Neural progenitor cell (in vitro differentiated cells): ENCODE measurements around the gene PRAMEF11. TPM values are rescaled to one million over a fixed set of nuclear protein-coding genes. Genes with fewer than 3 reads are reported as not detected.

ENCODE experiments used
- DNase-seq: peaks from one replicate; pipeline ENCODE4 v3.0.0-alpha.2; 2016; ENCODE audit warnings: low spot score
- H2AFZ ChIP-seq: fragments of 200-600 bp; sonication (generic); replicated peaks from 2 replicates; pipeline ENCODE4 v1.6.1; 2016; ENCODE audit warnings: antibody characterized with exemption
- H3F3A ChIP-seq: fragments of 200-600 bp; sonication (generic); 2 replicates; pipeline ENCODE4 v1.6.1; 2016; ENCODE audit warnings: antibody characterized with exemption, low read depth
- H3K27ac ChIP-seq: fragments of 200-600 bp; sonication (generic); 2 replicates; pipeline ENCODE4 v1.5.1; 2016; ENCODE audit warnings: mild to moderate bottlenecking
- H3K27me3 ChIP-seq: fragments of 200-600 bp; sonication (generic); 2 replicates; pipeline ENCODE4 v1.6.1; 2016; ENCODE audit warnings: mild to moderate bottlenecking, moderate library complexity
- H3K36me3 ChIP-seq: fragments of 200-600 bp; sonication (generic); 2 replicates; pipeline ENCODE4 v1.5.1; 2016
- H3K4me1 ChIP-seq: fragments of 200-600 bp; sonication (generic); 2 replicates; pipeline ENCODE4 v1.6.1; 2016; ENCODE audit warnings: mixed run types
- H3K4me2 ChIP-seq: fragments of 200-600 bp; sonication (generic); 2 replicates; pipeline ENCODE4 v1.6.1; 2016
- H3K4me3 ChIP-seq: fragments of 200-600 bp; sonication (generic); 2 replicates; pipeline ENCODE4 v1.5.1; 2016
- H3K79me2 ChIP-seq: fragments of 200-600 bp; sonication (generic); 2 replicates; pipeline ENCODE4 v1.6.1; 2016; ENCODE audit warnings: low read depth
- H3K9ac ChIP-seq: fragments of 200-600 bp; sonication (generic); 2 replicates; pipeline ENCODE4 v1.6.1; 2016
- H3K9me3 ChIP-seq: fragments of 200-600 bp; sonication (generic); 2 replicates; pipeline ENCODE4 v1.5.1; 2016; ENCODE audit warnings: low read depth
- H4K20me1 ChIP-seq: fragments of 200-600 bp; sonication (generic); 2 replicates; pipeline ENCODE4 v1.6.1; 2016; ENCODE audit warnings: low read depth
- H3K27ac Mint-ChIP-seq: 3 replicates; pipeline ENCODE4 v1.8.0; 2021; ENCODE audit warnings: mixed read lengths
- H3K27me3 Mint-ChIP-seq: 2 replicates; pipeline ENCODE4 v1.8.0; 2022; ENCODE audit warnings: low read depth, mild to moderate bottlenecking, inconsistent platforms, moderate library complexity, mixed read lengths; ENCODE audit not compliant: insufficient read depth
- H3K36me3 Mint-ChIP-seq: 3 replicates; pipeline ENCODE4 v1.8.0; 2021; ENCODE audit warnings: mixed read lengths
- H3K4me1 Mint-ChIP-seq: 3 replicates; pipeline ENCODE4 v1.8.0; 2021; ENCODE audit warnings: mixed read lengths
- H3K4me3 Mint-ChIP-seq: 3 replicates; pipeline ENCODE4 v1.8.0; 2021; ENCODE audit warnings: mild to moderate bottlenecking, moderate library complexity, mixed read lengths
- H3K9me3 Mint-ChIP-seq: 3 replicates; pipeline ENCODE4 v1.8.0; 2020; ENCODE audit warnings: mixed read lengths
- EZH2 ChIP-seq: fragments of 200-600 bp; sonication (generic); IDR thresholded peaks from 2 replicates; pipeline ENCODE4 v1.6.1; 2017; ENCODE audit warnings: antibody characterized with exemption, mild to moderate bottlenecking, moderate library complexity
- EZH2phosphoT487 ChIP-seq: fragments of 200-600 bp; sonication (generic); IDR thresholded peaks from 2 replicates; pipeline ENCODE4 v1.6.1; 2017; ENCODE audit warnings: antibody characterized with exemption
- total RNA-seq: library from RNA; depleted of rRNA; stranded (reverse); fragments of >200 nt; gene quantifications from 2 replicates; pipeline ENCODE4 v1.2.3, GENCODE V29; 2015; ENCODE audit warnings: low replicate concordance
- TF ChIP-seq, protein P1 (sequence below): fragments of 200-600 bp; sonication (generic); IDR thresholded peaks from 2 replicates; pipeline ENCODE4 v1.5.1; 2017; ENCODE audit warnings: antibody characterized with exemption, mild to moderate bottlenecking

PRAMEF11 gene
- total RNA-seq, 1 donor from 2014 or later, result not detected

DNA sequence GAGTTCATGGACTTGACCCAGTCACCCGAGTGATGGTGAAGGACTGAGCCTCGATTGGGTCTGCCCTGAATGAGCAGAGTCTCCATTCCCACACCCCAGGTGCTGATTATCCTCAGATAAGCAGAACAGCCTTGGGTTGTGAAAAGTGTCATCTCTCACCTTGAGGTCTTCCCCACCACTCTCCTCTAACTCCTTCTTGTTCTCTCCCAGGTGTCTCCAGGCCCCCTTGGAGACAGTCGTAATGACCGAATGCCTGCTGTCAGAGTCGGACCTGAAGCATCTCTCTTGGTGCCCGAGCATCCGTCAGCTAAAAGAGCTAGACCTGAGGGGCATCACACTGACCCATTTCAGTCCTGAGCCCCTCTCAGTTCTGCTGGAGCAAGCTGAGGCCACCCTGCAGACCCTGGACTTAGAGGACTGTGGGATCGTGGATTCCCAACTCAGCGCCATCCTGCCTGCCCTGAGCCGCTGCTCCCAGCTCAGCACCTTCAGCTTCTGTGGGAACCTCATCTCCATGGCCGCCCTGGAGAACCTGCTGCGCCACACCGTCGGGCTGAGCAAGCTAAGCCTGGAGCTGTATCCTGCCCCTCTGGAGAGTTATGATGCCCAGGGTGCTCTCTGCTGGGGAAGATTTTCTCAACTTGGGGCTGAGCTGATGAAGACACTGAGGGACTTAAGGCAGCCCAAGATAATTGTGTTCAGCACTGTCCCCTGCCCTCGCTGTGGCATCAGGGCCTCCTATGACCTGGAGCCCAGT is 54.2 kb downstream of the PRAMEF11 start:
- Mint-ChIP-seq H3K4me3 (no peak overlapping the region), H3K36me3 (no peaks in the 10 kb centered on the region), H3K27me3 (peaks cover 7% of the 10 kb centered on the region), H3K4me1 (no peaks in the 10 kb centered on the region), H3K9me3 (no peaks in the 10 kb centered on the region), H3K27ac (no peak overlapping the region)
- Histone ChIP-seq H4K20me1 (no peaks in the 10 kb centered on the region), H3F3A (no peaks in the 10 kb centered on the region), H3K27me3 (no peaks in the 10 kb centered on the region), H3K9me3 (no peaks in the 10 kb centered on the region), H3K4me1 (peaks cover 3% of the 10 kb centered on the region), H3K4me3 (no peak overlapping the region), H3K9ac (no peak overlapping the region), H3K36me3 (no peaks in the 10 kb centered on the region), H3K79me2 (no peaks in the 10 kb centered on the region), H3K4me2 (no peak overlapping the region), H2AFZ (no peak overlapping the region), H3K27ac (no peak overlapping the region)
- DNase-seq, result no peak
- TF ChIP-seq EZH2phosphoT487, result no peak
- TF ChIP-seq, protein P1, sequence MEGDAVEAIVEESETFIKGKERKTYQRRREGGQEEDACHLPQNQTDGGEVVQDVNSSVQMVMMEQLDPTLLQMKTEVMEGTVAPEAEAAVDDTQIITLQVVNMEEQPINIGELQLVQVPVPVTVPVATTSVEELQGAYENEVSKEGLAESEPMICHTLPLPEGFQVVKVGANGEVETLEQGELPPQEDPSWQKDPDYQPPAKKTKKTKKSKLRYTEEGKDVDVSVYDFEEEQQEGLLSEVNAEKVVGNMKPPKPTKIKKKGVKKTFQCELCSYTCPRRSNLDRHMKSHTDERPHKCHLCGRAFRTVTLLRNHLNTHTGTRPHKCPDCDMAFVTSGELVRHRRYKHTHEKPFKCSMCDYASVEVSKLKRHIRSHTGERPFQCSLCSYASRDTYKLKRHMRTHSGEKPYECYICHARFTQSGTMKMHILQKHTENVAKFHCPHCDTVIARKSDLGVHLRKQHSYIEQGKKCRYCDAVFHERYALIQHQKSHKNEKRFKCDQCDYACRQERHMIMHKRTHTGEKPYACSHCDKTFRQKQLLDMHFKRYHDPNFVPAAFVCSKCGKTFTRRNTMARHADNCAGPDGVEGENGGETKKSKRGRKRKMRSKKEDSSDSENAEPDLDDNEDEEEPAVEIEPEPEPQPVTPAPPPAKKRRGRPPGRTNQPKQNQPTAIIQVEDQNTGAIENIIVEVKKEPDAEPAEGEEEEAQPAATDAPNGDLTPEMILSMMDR, result no peak
- no peak for TF ChIP-seq EZH2

DNA sequence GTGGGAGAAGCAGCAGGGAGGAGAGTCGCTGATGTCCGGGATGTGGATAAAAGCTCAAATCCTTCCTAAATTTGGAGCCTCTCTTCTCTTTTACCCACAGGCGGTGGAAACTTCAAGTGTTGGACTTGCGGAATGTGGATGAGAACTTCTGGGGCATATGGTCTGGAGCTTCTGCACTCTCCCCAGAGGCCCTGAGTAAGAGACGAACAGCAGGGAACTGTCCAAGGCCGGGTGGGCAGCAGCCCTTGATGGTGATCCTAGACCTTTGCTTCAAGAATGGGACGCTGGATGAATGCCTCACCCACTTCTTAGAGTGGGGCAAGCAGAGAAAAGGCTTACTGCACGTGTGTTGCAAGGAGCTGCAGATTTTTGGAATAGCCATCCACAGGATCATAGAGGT is 55.8 kb downstream of the PRAMEF11 start:
- Histone ChIP-seq H3K9me3 (no peaks in the 10 kb centered on the region), H3F3A (no peaks in the 10 kb centered on the region), H3K36me3 (no peaks in the 10 kb centered on the region), H4K20me1 (no peaks in the 10 kb centered on the region), H3K4me3 (no peak overlapping the region), H3K27me3 (no peaks in the 10 kb centered on the region), H3K4me1 (no peaks in the 10 kb centered on the region), H3K9ac (no peak overlapping the region), H3K4me2 (no peak overlapping the region), H2AFZ (no peak overlapping the region), H3K27ac (no peak overlapping the region), H3K79me2 (no peaks in the 10 kb centered on the region)
- Mint-ChIP-seq H3K4me1 (no peaks in the 10 kb centered on the region), H3K36me3 (no peaks in the 10 kb centered on the region), H3K27ac (no peak overlapping the region), H3K9me3 (peaks cover 3% of the 10 kb centered on the region), H3K4me3 (no peak overlapping the region), H3K27me3 (peaks cover 7% of the 10 kb centered on the region)
- DNase-seq, result no peak
- no peak for TF ChIP-seq EZH2phosphoT487
- no peak for TF ChIP-seq EZH2

DNA sequence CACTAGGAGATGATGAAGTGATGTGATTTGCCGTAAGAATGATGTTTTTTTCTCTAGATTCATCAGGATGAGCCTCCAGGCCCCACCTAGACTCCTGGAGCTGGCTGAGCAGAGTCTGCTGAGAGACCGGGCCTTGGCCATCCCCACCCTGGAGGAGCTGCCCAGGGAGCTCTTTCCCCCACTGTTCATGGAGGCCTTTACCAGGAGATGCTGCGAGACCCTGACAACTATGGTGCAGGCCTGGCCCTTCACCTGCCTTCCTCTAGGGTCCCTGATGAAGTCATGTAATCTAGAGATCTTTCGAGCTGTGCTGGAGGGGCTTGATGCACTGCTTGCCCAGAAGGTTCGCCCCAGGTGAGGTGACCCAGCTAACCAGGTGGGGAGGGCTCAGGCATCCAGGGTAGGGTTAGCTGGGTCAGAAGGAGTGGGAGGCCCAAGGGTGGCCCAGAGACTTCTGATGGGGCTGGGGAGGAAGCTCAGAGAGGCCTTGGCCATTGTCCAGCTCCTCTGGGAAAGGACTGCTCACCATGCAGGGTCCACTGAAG is 56.3 kb downstream of the PRAMEF11 start:
- Histone ChIP-seq H3K27ac (no peak overlapping the region), H3K4me1 (no peaks in the 10 kb centered on the region), H3K9ac (no peak overlapping the region), H3K79me2 (no peaks in the 10 kb centered on the region), H2AFZ (no peak overlapping the region), H3F3A (no peaks in the 10 kb centered on the region), H3K9me3 (no peaks in the 10 kb centered on the region), H4K20me1 (no peaks in the 10 kb centered on the region), H3K27me3 (no peaks in the 10 kb centered on the region), H3K36me3 (no peaks in the 10 kb centered on the region), H3K4me3 (no peak overlapping the region), H3K4me2 (no peak overlapping the region)
- H3K27me3 Mint-ChIP-seq, result peaks cover 7% of the 10 kb centered on the region
- H3K36me3 Mint-ChIP-seq, result no peaks in the 10 kb centered on the region
- TF ChIP-seq EZH2phosphoT487, result no peak
- TF ChIP-seq EZH2, result no peak
- TF ChIP-seq, protein P1, result no peak
- H3K9me3 Mint-ChIP-seq, result peaks cover 3% of the 10 kb centered on the region
- no peak for DNase-seq
- H3K27ac Mint-ChIP-seq, result no peak overlapping the region
- no peaks in the 10 kb centered on the region for H3K4me1 Mint-ChIP-seq
- no peak overlapping the region for H3K4me3 Mint-ChIP-seq

Other genes with a start within 250 kb of the PRAMEF11 start
- gene DHRS3, start 213.2 kb downstream of the PRAMEF11 start, total RNA-seq, result 2.5 and 4.3 TPM in 2 replicates
- gene AADACL4, start 187.3 kb downstream of the PRAMEF11 start, total RNA-seq, result not detected in 2 replicates
- gene AADACL3, start 115.3 kb downstream of the PRAMEF11 start, total RNA-seq, result not detected in 2 replicates
- not detected in 2 replicates for gene CFAP107, start 85.2 kb downstream of the PRAMEF11 start, total RNA-seq
- gene PRAMEF12, start 57.7 kb downstream of the PRAMEF11 start, total RNA-seq, result not detected in 2 replicates
- not detected in 2 replicates for gene PRAMEF1, start 40.0 kb downstream of the PRAMEF11 start, total RNA-seq
- not detected in 2 replicates for gene HNRNPCL1, start 17.3 kb upstream of the PRAMEF11 start, total RNA-seq
- not detected in 2 replicates for gene PRAMEF2, start 25.7 kb upstream of the PRAMEF11 start, total RNA-seq
- not detected in 2 replicates for gene PRAMEF4, start 54.8 kb upstream of the PRAMEF11 start, total RNA-seq
- gene PRAMEF10, start 66.9 kb upstream of the PRAMEF11 start, total RNA-seq, result not detected in 2 replicates
- not detected in 2 replicates for gene PRAMEF7, start 85.2 kb upstream of the PRAMEF11 start, total RNA-seq
- gene PRAMEF6, start 116.2 kb upstream of the PRAMEF11 start, total RNA-seq, result not detected in 2 replicates
- not detected in 2 replicates for gene PRAMEF27, start 225.2 kb upstream of the PRAMEF11 start, total RNA-seq
- gene HNRNPCL3, start 229.4 kb upstream of the PRAMEF11 start, total RNA-seq, result not detected in 2 replicates
- not detected in 2 replicates for gene PRAMEF25, start 239.4 kb upstream of the PRAMEF11 start, total RNA-seq